Hepatocyte (in vitro differentiated cells): Measurements from ENCODE around the gene CELF5.

Source experiments
- CTCF ChIP-seq: fragments of 200-600 bp; sonication (generic); IDR thresholded peaks from 2 replicates; pipeline ENCODE4 v1.5.1; 2016; ENCODE audit warnings: antibody characterized with exemption, mild to moderate bottlenecking; ENCODE audit not compliant: poor library complexity
- EZH2 ChIP-seq: fragments of 200-600 bp; sonication (generic); IDR thresholded peaks from 2 replicates; pipeline ENCODE4 v1.6.1; 2016; ENCODE audit warnings: antibody characterized with exemption, mild to moderate bottlenecking, borderline replicate concordance

- no peak for TF ChIP-seq CTCF
- no peak for TF ChIP-seq EZH2
These were observed 95.9 kb downstream of the CELF5 start for GRCh38 chr19:3320354-3320670.
